ENCODE results near the gene PKD1. TPM values are rescaled to one million over a fixed set of nuclear protein-coding genes. Genes with fewer than 3 reads are reported as not detected.

PKD1 gene
- total RNA-seq, 4 donors from 2014 or later = 297 to 459 (median 366) TPM

- DNase-seq (ENCODE audit: extremely low spot score) = no peak
- H3K27ac ChIP-seq (replicated peaks in 1 of 4) = no peak overlapping the region
- no peak overlapping the region for H3K4me3 ChIP-seq
- peaks cover 0 to 13% (median 0%) of the 10 kb centered on the region in 4 donors for H3K27me3 ChIP-seq
- peaks cover 0 to 11% (median 0%) of the 10 kb centered on the region in 4 donors for H3K4me1 ChIP-seq
- intact Hi-C loops (cut with DNase I) = no loop called here
- TF ChIP-seq POLR2AphosphoS5 (IDR thresholded peaks at IDR 0.05) (no peak), EP300 (IDR thresholded peaks at IDR 0.05) (no peak), CTCF (IDR thresholded peaks at IDR 0.05) (no peak), POLR2A (IDR thresholded peaks at IDR 0.05; ENCODE audit: low read depth) (no peak)
- H3K36me3 ChIP-seq = peaks cover 62 to 78% (median 76%) of the 10 kb centered on the region in 4 donors
- H3K9me3 ChIP-seq = no peaks in the 10 kb centered on the region
- 85% methylated on average over 7 of the region's 10 CpGs for WGBS
Observed at GRCh38 chr16:2175454-2175853, 39.8 kb upstream of the PKD1 start.

- TF ChIP-seq CTCF (IDR thresholded peaks at IDR 0.05) (no peak), POLR2A (IDR thresholded peaks at IDR 0.05; ENCODE audit: low read depth) (no peak), POLR2AphosphoS5 (IDR thresholded peaks at IDR 0.05) (no peak), EP300 (IDR thresholded peaks at IDR 0.05) (no peak)
- no peak for DNase-seq (ENCODE audit: extremely low spot score)
- WGBS = 94% methylated on average over 6 of the region's 21 CpGs
- H3K27me3 ChIP-seq = peaks cover 0 to 11% (median 0%) of the 10 kb centered on the region in 4 donors
- peaks cover 0 to 11% (median 1%) of the 10 kb centered on the region in 4 donors for H3K4me1 ChIP-seq
- no peak overlapping the region for H3K4me3 ChIP-seq
- H3K9me3 ChIP-seq = no peaks in the 10 kb centered on the region
- H3K36me3 ChIP-seq = peaks cover 63 to 87% (median 81%) of the 10 kb centered on the region in 4 donors
- intact Hi-C loops (cut with DNase I) = no loop called here
- no peak overlapping the region for H3K27ac ChIP-seq (replicated peaks in 1 of 4)
Observed at GRCh38 chr16:2174396-2175131, 38.9 kb upstream of the PKD1 start.

GRCh38 chr16:2173916-2174315, 38.2 kb upstream of the PKD1 start:
- Histone ChIP-seq H3K4me3 (no peak overlapping the region), H3K27me3 (peaks cover 0 to 7% (median 0%) of the 10 kb centered on the region in 4 donors), H3K36me3 (peaks cover 67 to 93% (median 86%) of the 10 kb centered on the region in 4 donors), H3K4me1 (peaks cover 0 to 9% (median 4%) of the 10 kb centered on the region in 4 donors), H3K27ac (replicated peaks in 1 of 4) (no peak overlapping the region), H3K9me3 (no peaks in the 10 kb centered on the region)
- TF ChIP-seq POLR2AphosphoS5 (IDR thresholded peaks at IDR 0.05) (no peak), EP300 (IDR thresholded peaks at IDR 0.05) (no peak)
- DNase-seq (ENCODE audit: extremely low spot score) = no peak
- WGBS = 92% methylated on average over 2 of the region's 4 CpGs
- intact Hi-C loops (cut with DNase I) = no loop called here

GRCh38 chr16:2173366-2173765, 37.7 kb upstream of the PKD1 start:
- intact Hi-C loops (cut with DNase I) = no loop called here
- H3K36me3 ChIP-seq = peaks cover 72 to 98% (median 91%) of the 10 kb centered on the region in 4 donors
- H3K9me3 ChIP-seq = no peaks in the 10 kb centered on the region
- no peak overlapping the region for H3K27ac ChIP-seq (replicated peaks in 1 of 4)
- no peak for DNase-seq (ENCODE audit: extremely low spot score)
- WGBS = no CpG with 5 or more reads among the region's 14 CpGs
- H3K4me3 ChIP-seq = no peak overlapping the region
- peaks cover 0 to 4% (median 0%) of the 10 kb centered on the region in 4 donors for H3K27me3 ChIP-seq
- H3K4me1 ChIP-seq = peaks cover 0 to 9% (median 1%) of the 10 kb centered on the region in 4 donors
- no peak for TF ChIP-seq EP300 (IDR thresholded peaks at IDR 0.05)

GRCh38 chr16:2172688-2173335, 37.1 kb upstream of the PKD1 start:
- Histone ChIP-seq H3K4me1 (peaks cover 0 to 9% (median 0%) of the 10 kb centered on the region in 4 donors), H3K9me3 (no peaks in the 10 kb centered on the region), H3K27me3 (no peaks in the 10 kb centered on the region), H3K4me3 (no peak overlapping the region), H3K27ac (replicated peaks in 1 of 4) (no peak overlapping the region), H3K36me3 (peaks cover 78 to 100% (median 93%) of the 10 kb centered on the region in 4 donors)
- 90% methylated on average over 24 of the region's 29 CpGs for WGBS
- intact Hi-C loops (cut with DNase I) = no loop called here
- TF ChIP-seq POLR2A (IDR thresholded peaks at IDR 0.05; ENCODE audit: low read depth) (no peak), EP300 (IDR thresholded peaks at IDR 0.05) (no peak), POLR2AphosphoS5 (IDR thresholded peaks at IDR 0.05) (no peak), CTCF (IDR thresholded peaks at IDR 0.05) (no peak)
- no peak for DNase-seq (ENCODE audit: extremely low spot score)
